Chondrocyte (in vitro differentiated cells): ENCODE results near the gene SWSAP1. TPM values are rescaled to one million over a fixed set of nuclear protein-coding genes. Genes with fewer than 3 reads are reported as not detected.
A peak's percentile ranks its signal among the peaks of the same experiment; 100 is the strongest.
"Not testable (repeated sequence)": the region's sequence is repeated elsewhere in the genome, so short reads cannot be mapped to it uniquely, and the experiment has no call there.

Experiments
- DNase-seq: peaks from one replicate; pipeline ENCODE4 v3.0.0; 2021; ENCODE audit warnings: mixed read lengths, low spot score
- H3K27ac Mint-ChIP-seq: one replicate; pipeline ENCODE4 v1.8.0; 2021; ENCODE audit warnings: mild to moderate bottlenecking, moderate library complexity, mixed read lengths; ENCODE audit not compliant: unreplicated experiment
- H3K27me3 Mint-ChIP-seq: 2 replicates; pipeline ENCODE4 v1.8.0; 2021; ENCODE audit warnings: low read depth, mixed read lengths
- H3K36me3 Mint-ChIP-seq: 2 replicates; pipeline ENCODE4 v1.8.0; 2021; ENCODE audit warnings: low read depth, mixed read lengths
- H3K4me1 Mint-ChIP-seq: 2 replicates; pipeline ENCODE4 v1.8.0; 2021; ENCODE audit warnings: low read depth, mild to moderate bottlenecking, mixed read lengths
- H3K4me3 Mint-ChIP-seq: one replicate; pipeline ENCODE4 v1.8.0; 2021; ENCODE audit warnings: mild to moderate bottlenecking, moderate library complexity, mixed read lengths; ENCODE audit not compliant: unreplicated experiment
- H3K9me3 Mint-ChIP-seq: 2 replicates; pipeline ENCODE4 v1.8.0; 2021; ENCODE audit warnings: low read depth, mixed read lengths
- total RNA-seq: library from RNA; stranded (reverse); gene quantifications from 3 replicates; pipeline ENCODE4 v1.2.1, GENCODE V29; 2021
- TF ChIP-seq, protein P1 (sequence below): fragments of 200-600 bp; sonication (generic); IDR thresholded peaks from 2 replicates; pipeline ENCODE4 v1.5.0; 2021; ENCODE audit warnings: antibody characterized with exemption, mild to moderate bottlenecking, moderate library complexity

SWSAP1 gene
- total RNA-seq, 1 donor from 2014 or later = 1.1 TPM

DNA sequence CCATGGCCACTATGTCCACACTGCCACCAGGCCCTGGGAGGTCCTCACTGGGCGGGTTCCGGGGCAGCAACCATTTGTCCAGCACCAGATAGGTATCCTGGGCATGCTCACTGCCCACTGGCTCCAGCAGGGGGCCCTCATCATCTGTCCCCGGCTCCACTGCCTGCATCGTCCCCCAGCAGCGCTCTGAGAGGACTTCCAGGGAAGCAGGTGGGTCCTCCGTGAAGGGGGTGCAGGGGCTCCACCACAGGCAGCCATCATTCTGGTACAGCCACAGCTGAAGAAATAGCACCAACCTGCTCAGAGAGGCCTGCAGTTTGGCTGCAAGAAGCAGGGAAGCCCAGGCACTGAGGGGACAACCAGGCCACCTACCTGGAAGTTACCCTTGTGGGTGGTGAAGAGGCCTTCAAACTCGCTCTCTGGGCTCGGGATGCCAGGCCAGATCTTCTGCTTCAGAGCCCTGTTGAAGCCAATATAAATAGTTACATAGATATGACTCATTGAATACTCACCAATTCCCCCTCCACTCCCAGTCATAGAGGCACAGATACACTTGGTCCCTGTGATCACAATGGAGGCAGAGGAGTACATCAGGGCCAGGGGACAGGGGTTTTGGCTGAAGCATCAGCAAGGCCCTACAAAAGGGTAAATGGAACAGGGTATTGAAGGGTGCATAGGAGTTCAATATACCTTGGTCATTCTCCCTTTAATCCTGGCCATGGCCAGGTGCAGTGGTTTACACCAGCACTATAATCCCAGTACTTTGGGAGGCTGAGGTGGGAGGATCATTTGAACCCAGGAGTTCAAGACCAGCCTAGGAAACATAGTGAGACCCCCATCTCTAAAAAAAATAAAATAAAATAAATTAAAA is 4.1 kb downstream of the SWSAP1 start:
- Mint-ChIP-seq H3K9me3 (no peaks in the 10 kb centered on the region), H3K4me3 (no peak overlapping the region), H3K4me1 (peaks cover 54% of the 10 kb centered on the region), H3K27ac (peak overlapping the region; percentile 87), H3K27me3 (peaks cover 12% of the 10 kb centered on the region), H3K36me3 (no peaks in the 10 kb centered on the region)
- TF ChIP-seq, protein P1, sequence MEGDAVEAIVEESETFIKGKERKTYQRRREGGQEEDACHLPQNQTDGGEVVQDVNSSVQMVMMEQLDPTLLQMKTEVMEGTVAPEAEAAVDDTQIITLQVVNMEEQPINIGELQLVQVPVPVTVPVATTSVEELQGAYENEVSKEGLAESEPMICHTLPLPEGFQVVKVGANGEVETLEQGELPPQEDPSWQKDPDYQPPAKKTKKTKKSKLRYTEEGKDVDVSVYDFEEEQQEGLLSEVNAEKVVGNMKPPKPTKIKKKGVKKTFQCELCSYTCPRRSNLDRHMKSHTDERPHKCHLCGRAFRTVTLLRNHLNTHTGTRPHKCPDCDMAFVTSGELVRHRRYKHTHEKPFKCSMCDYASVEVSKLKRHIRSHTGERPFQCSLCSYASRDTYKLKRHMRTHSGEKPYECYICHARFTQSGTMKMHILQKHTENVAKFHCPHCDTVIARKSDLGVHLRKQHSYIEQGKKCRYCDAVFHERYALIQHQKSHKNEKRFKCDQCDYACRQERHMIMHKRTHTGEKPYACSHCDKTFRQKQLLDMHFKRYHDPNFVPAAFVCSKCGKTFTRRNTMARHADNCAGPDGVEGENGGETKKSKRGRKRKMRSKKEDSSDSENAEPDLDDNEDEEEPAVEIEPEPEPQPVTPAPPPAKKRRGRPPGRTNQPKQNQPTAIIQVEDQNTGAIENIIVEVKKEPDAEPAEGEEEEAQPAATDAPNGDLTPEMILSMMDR = peak; percentile 76
- DNase-seq = no peak

- not testable (repeated sequence) for DNase-seq, H3K4me3 Mint-ChIP-seq, H3K9me3 Mint-ChIP-seq, H3K36me3 Mint-ChIP-seq
- H3K4me1 Mint-ChIP-seq = peaks cover 56% of the 10 kb centered on the region
- H3K27me3 Mint-ChIP-seq = peaks cover 12% of the 10 kb centered on the region
- H3K27ac Mint-ChIP-seq = peak overlapping the region; percentile 57
These were observed 4.9 kb downstream of the SWSAP1 start for GRCh38 chr19:11379269-11379845.

GRCh38 chr19:11379857-11380350 is 5.4 kb downstream of the SWSAP1 start:
- TF ChIP-seq, protein P1 = no peak
- peaks cover 56% of the 10 kb centered on the region for H3K4me1 Mint-ChIP-seq
- H3K36me3 Mint-ChIP-seq = no peaks in the 10 kb centered on the region
- H3K27me3 Mint-ChIP-seq = peaks cover 12% of the 10 kb centered on the region
- no peak for DNase-seq
- peak overlapping the region; percentile 85 for H3K4me3 Mint-ChIP-seq
- no peak overlapping the region for H3K27ac Mint-ChIP-seq
- no peaks in the 10 kb centered on the region for H3K9me3 Mint-ChIP-seq

DNA sequence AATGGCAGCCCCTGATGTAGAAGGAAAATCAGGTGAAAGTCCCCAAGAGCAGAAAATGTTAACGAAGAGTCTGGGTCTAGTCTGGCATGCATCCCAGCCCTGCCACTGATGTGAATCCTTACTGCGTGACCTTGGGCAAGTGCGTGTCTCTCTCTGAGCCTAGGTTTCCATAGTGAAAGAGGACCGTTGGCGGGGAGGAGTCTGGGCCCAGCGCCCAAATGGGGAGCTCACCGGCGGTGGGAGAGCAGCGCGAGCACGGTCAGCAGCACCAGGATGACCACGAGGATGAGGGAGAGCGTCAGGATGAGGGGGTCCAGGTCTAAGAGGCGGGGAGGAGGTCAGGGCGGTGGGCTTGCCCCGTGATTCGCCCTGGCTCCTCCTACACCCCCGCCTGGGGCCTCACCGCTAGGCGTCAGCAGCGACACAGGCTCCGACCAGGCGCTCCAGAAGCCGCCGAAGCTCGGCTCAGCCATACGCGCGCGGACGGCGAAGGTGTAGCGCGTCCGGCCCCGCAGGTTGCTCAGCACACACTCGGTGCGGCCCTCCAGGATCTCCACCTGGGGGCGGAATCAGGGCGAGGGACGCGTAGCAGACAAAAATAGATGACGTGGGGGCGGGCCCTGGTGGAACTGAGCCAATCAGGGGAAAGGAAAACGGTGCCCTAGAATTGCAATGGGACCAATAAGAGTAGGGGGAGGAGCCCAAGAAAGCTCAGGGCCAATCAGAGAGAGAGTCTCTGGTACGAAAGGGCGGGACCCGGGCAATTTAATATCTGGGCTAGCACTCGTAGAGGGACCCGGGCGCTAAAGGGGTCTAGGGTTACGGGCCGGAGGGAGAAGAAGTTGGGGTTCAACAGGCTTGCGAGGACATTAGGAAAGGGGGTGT is 6.4 kb downstream of the SWSAP1 start:
- no peaks in the 10 kb centered on the region for H3K36me3 Mint-ChIP-seq
- no peaks in the 10 kb centered on the region for H3K9me3 Mint-ChIP-seq
- H3K4me1 Mint-ChIP-seq = peaks cover 56% of the 10 kb centered on the region
- H3K27ac Mint-ChIP-seq = peak overlapping the region; percentile 96
- DNase-seq = peak; percentile 91
- peaks cover 12% of the 10 kb centered on the region for H3K27me3 Mint-ChIP-seq
- TF ChIP-seq, protein P1 = peak; percentile 88
- peak overlapping the region; percentile 85 for H3K4me3 Mint-ChIP-seq

DNA sequence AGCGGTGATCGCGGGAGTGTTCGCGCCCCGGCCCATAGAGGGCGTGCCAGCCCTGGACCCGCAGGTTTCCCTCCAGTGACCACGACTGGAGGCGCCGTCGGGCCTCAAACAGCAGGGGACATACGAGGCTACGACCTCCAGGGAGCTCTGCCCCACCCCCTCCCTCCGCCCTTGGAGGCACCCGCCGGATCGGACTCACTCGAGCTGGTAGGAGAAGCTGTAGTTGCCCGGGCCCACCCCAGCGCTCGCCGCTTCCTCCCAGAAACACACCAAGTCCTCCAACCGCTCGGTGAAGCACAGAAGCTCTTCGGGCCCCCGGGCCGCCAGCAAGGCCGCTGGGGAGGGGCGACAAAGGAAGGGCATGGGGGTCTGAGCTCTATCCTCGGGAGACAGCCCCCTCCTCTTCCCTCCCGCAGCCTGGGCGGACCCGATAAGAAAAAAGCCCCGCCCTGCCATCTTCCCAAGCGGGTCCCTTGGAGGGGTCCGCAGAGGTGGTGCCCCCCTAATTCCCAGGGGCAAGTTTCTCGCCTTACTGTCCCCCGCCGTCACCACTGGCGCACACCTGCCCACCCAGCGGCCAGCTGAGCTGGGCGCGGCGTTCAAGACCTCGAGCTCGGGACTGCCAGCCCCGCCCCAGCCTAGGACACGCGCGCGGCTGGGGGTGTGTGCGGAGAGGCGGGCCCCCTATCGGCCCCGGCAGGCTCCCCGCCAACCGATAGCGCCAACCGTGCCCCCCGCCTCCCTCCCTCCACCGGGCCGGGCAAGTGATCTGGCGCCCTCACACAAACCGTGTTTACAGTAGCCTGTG is 8.6 kb downstream of the SWSAP1 start:
- Mint-ChIP-seq H3K27me3 (peaks cover 12% of the 10 kb centered on the region), H3K27ac (no peak overlapping the region), H3K4me3 (peak overlapping the region; percentile 49), H3K4me1 (peaks cover 40% of the 10 kb centered on the region), H3K36me3 (no peaks in the 10 kb centered on the region), H3K9me3 (no peaks in the 10 kb centered on the region)
- DNase-seq = no peak
- TF ChIP-seq, protein P1 = peak; percentile 82
